ENCODE results near the gene BTBD3.

BTBD3 gene

DNA sequence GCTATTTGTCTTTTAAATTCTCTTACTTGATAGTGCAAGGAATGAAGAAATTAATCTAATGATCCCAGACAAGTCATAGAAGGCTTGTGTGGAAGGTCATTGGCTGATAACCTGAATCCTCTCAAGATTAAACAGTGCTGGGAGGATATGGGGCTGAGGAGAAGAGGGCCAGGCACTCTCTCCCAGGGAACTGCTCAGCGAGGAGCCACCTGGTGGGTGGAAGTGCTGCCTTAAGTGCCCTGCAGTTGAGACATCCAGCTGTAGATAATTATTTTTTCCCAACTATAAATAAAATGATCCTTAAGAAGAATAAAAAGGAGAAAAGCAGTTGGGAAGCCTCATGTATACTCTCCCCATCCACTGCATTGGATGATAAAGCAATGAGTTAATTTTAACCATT lies 47.9 kb downstream of the BTBD3 start:
- no peak for DNase-seq

DNA sequence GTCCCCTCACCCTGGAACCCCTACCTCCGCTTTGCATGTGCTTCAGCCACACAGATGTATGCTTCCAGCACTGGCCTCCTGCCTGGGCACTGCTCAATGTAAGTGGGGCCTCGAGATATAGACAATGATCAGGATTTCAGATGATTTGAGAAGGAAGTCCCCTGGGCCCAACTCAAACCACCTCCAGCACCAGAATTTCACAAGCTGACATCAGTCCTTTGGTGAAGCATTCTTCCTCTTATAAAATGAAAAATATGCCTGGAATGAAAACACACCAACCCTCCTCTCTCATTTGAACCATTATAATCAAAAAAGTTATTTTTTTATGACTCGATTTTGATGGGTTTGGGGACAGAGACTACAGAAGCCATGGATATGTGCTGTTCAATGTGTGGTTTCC lies 48.5 kb downstream of the BTBD3 start:
- no peak for DNase-seq

DNA sequence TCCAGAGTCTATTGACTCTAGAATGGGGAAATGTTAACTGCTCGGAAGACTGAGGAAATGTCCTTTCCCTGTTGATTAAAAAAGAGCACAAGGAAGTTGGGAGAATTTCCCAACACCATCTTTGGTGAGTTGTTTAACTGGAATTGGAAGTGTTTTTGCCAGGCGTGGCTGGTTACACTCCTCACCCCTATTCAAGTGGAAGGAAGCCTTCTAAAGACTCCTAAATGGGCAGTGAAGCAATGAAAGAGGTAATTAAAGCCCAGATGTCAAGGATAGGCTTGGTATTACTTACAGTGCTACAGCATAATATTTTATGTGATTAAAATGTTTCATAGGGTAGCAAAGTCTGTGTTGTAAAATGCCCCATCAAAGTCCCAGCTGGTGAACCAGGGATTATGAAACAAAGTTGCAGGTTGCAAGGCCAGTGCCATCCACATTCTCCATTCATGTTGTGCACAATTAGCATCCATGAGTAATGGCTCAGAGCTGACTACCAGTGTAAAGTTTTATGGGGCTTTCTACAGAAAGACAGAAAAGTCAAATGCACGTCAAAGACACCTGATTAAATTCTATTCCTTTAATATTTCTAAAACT lies 52.6 kb downstream of the BTBD3 start:
- DNase-seq, result no peak

- peak in 28 of 56 donors; percentile 2 to 55 (median 27) for DNase-seq
These were observed 54.8 kb downstream of the BTBD3 start for GRCh38 chr20:11972478-11972877.
